Activated CD4-positive, CD25-positive, alpha-beta regulatory T cell treated with anti-CD3 and anti-CD28 coated beads, Interleukin-2, amount 50 U/mL, for 16 hours (primary cell): ENCODE data around the gene STARD10.
"Not testable (repeated sequence)": the region's sequence is repeated elsewhere in the genome, so short reads cannot be mapped to it uniquely, and the experiment has no call there.

Source experiments
- DNase-seq: peaks from one replicate; pipeline ENCODE4 v3.0.0-alpha.2; 2020; ENCODE audit warnings: low read depth, low spot score

The STARD10 gene

GRCh38 chr11:72793425-72794367 lies at the start of gene STARD10:
TSS of gene STARD10 (minus strand) at chr11:72794047. CDS start at chr11:72781181, 12,866 bp downstream.
- peak; percentile 91 for DNase-seq

GRCh38 chr11:72842653-72843330 lies 48.9 kb upstream of the STARD10 start:
- no peak for DNase-seq

- no peak for DNase-seq
Measured at GRCh38 chr11:72842126-72842525, 48.3 kb upstream of the STARD10 start.

- no peak for DNase-seq
Measured at GRCh38 chr11:72841397-72841796, 47.5 kb upstream of the STARD10 start.

GRCh38 chr11:72840780-72841179 lies 46.9 kb upstream of the STARD10 start:
- no peak for DNase-seq

- no peak for DNase-seq
Measured at GRCh38 chr11:72838691-72839305, 45.0 kb upstream of the STARD10 start.

- no peak for DNase-seq
Measured at GRCh38 chr11:72836111-72836510, 42.3 kb upstream of the STARD10 start.

GRCh38 chr11:72834905-72835304 lies 41.1 kb upstream of the STARD10 start:
- DNase-seq = no peak

- DNase-seq = no peak
Measured at GRCh38 chr11:72833811-72834493, 40.1 kb upstream of the STARD10 start.

- no peak for DNase-seq
Measured at GRCh38 chr11:72833083-72833733, 39.4 kb upstream of the STARD10 start.

GRCh38 chr11:72832301-72833082 lies 38.6 kb upstream of the STARD10 start:
- DNase-seq = no peak

- no peak for DNase-seq
Measured at GRCh38 chr11:72831521-72832300, 37.9 kb upstream of the STARD10 start.

GRCh38 chr11:72829884-72830533 lies 36.2 kb upstream of the STARD10 start:
- DNase-seq = no peak

- DNase-seq = no peak
Measured at GRCh38 chr11:72829178-72829577, 35.3 kb upstream of the STARD10 start.

- DNase-seq = no peak
Measured at GRCh38 chr11:72828692-72829101, 34.9 kb upstream of the STARD10 start.

GRCh38 chr11:72828081-72828567 lies 34.3 kb upstream of the STARD10 start:
- no peak for DNase-seq

GRCh38 chr11:72827656-72828055 lies 33.8 kb upstream of the STARD10 start:
- not testable (repeated sequence) for DNase-seq

GRCh38 chr11:72826942-72827480 lies 33.2 kb upstream of the STARD10 start:
- no peak for DNase-seq
